Measurements from ENCODE around the gene DACT3.
"Not testable (repeated sequence)": the region's sequence is repeated elsewhere in the genome, so short reads cannot be mapped to it uniquely, and the experiment has no call there.

The DACT3 gene

DNA sequence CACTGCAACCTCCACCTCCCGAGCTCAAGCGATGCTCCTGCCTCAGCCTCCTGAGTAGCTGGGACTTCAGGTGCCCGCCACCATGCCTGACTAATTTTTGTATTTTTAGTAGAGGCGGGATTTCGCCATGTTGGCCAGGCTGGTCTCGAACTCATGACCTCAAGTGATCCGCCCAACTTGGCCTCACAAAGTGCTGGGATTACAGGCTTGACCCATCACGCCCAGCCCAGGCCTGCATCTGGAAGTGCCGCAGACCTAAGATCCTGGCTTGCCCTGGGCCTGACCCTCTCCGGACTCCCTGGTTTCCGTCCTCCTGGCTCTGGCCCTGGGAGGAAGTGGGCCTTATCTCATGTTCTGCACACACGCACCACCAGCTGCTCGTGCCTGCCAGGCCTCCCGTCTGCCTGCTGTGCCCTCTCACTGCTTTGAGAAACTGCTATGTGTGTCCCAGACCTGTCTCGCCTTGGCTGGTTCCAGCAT is 31.4 kb downstream of the DACT3 start:
- Histone ChIP-seq H3K4me3 (ENCODE audit: low read depth in 1 of 2, low read length in 1 of 2) (no peak overlapping the region), H3K4me1 (ENCODE audit: control insufficient read depth in 1 of 2, insufficient read depth in 1 of 2, low read depth in 1 of 2, low read length in 1 of 2) (peaks cover 9 to 15% of the 10 kb centered on the region in 2 experiments), H3K9me3 (no peaks in the 10 kb centered on the region), H3K27ac (no peak overlapping the region), H3K36me3 (no peaks in the 10 kb centered on the region), H3K27me3 (peaks cover 63% of the 10 kb centered on the region)
- no peak for TF ChIP-seq CTCF (IDR thresholded peaks at IDR 0.05)

GRCh38 chr19:46628970-46629369 is 32.0 kb downstream of the DACT3 start:
- not testable (repeated sequence) for H3K4me1 ChIP-seq (ENCODE audit: control insufficient read depth in 1 of 2, insufficient read depth in 1 of 2, low read depth in 1 of 2, low read length in 1 of 2); H3K27ac ChIP-seq; H3K9me3 ChIP-seq; H3K36me3 ChIP-seq; H3K4me3 ChIP-seq (ENCODE audit: low read depth in 1 of 2, low read length in 1 of 2)
- H3K27me3 ChIP-seq, result peaks cover 63% of the 10 kb centered on the region

DNA sequence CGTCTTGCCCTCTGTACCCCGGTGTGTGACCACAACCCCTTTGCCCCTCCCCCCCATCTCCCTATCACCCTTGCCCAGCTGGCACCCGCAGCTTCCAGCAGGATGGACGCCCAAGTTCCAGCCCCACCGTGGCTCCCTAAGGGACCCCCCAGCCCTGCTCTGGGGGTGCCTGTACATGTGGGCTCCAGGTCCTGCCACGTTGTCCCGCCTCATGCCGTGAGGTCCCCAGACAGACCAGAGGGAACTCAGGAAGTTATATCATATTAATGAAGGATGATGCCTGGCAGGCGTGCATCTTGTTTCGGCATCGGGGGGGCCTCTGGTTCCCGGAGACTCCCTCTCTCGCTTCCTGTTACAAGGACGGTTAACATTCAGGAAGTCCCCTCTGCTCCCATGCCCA is 34.5 kb downstream of the DACT3 start:
- peaks cover 38% of the 10 kb centered on the region for H3K27me3 ChIP-seq
- TF ChIP-seq CTCF (IDR thresholded peaks at IDR 0.05), result no peak
- no peaks in the 10 kb centered on the region for H3K9me3 ChIP-seq
- H3K27ac ChIP-seq, result no peak overlapping the region
- H3K4me1 ChIP-seq (ENCODE audit: control insufficient read depth in 1 of 2, insufficient read depth in 1 of 2, low read depth in 1 of 2, low read length in 1 of 2), result no peaks in the 10 kb centered on the region
- H3K36me3 ChIP-seq, result no peaks in the 10 kb centered on the region
- H3K4me3 ChIP-seq (ENCODE audit: low read depth in 1 of 2, low read length in 1 of 2), result no peak overlapping the region

GRCh38 chr19:46625731-46626130 is 35.3 kb downstream of the DACT3 start:
- Histone ChIP-seq H3K9me3 (no peaks in the 10 kb centered on the region), H3K4me3 (ENCODE audit: low read depth in 1 of 2, low read length in 1 of 2) (no peak overlapping the region), H3K36me3 (no peaks in the 10 kb centered on the region), H3K27me3 (peaks cover 31% of the 10 kb centered on the region), H3K27ac (no peak overlapping the region), H3K4me1 (ENCODE audit: control insufficient read depth in 1 of 2, insufficient read depth in 1 of 2, low read depth in 1 of 2, low read length in 1 of 2) (no peaks in the 10 kb centered on the region)
- TF ChIP-seq CTCF (IDR thresholded peaks at IDR 0.05), result no peak

- Histone ChIP-seq H3K36me3 (no peaks in the 10 kb centered on the region), H3K4me3 (ENCODE audit: low read depth in 1 of 2, low read length in 1 of 2) (no peak within 1 kb of the TSS), H3K27ac (no peak within 1 kb of the TSS), H3K27me3 (peaks cover 29% of the 10 kb centered on the region), H3K4me1 (ENCODE audit: control insufficient read depth in 1 of 2, insufficient read depth in 1 of 2, low read depth in 1 of 2, low read length in 1 of 2) (peaks cover 0 to 2% of the 10 kb centered on the region in 2 experiments), H3K9me3 (no peaks in the 10 kb centered on the region)
- no peak for TF ChIP-seq CTCF (IDR thresholded peaks at IDR 0.05)
Observed at GRCh38 chr19:46624958-46625661, 35.9 kb downstream of the DACT3 start, which contains the start of gene PTGIR. Gene PTGIR (minus strand): TSS chr19:46625089. CDS start chr19:46624225, 864 bp downstream.

- peaks cover 3 to 9% of the 10 kb centered on the region in 2 experiments for H3K4me1 ChIP-seq (ENCODE audit: control insufficient read depth in 1 of 2, insufficient read depth in 1 of 2, low read depth in 1 of 2, low read length in 1 of 2)
- H3K27ac ChIP-seq, result no peak overlapping the region
Observed at GRCh38 chr19:46623915-46624502, 37.0 kb downstream of the DACT3 start.

More at GRCh38 chr19:46623915-46624502, 37.0 kb downstream of the DACT3 start:
- Histone ChIP-seq H3K36me3 (no peaks in the 10 kb centered on the region), H3K4me3 (ENCODE audit: low read depth in 1 of 2, low read length in 1 of 2) (no peak overlapping the region), H3K27me3 (peaks cover 35% of the 10 kb centered on the region), H3K9me3 (no peaks in the 10 kb centered on the region)
- TF ChIP-seq CTCF (IDR thresholded peaks at IDR 0.05), result no peak

All from neutrophil (primary cell).